ACHN (cell line): ENCODE results near the gene IFNL1.
"Not testable (repeated sequence)": the region's sequence is repeated elsewhere in the genome, so short reads cannot be mapped to it uniquely, and the experiment has no call there.

ENCODE experiments used
- DNase-seq: peaks from one replicate; pipeline ENCODE4 v3.0.0-alpha.2; 2015
- in situ Hi-C: cut with HindIII; loops from 2 replicates; pipeline ENCODE4 v1.10.0; 2017; ENCODE audit warnings: low sequenced_read_pairs, low pct_ligation_motif_present, low pct_unique_long_range_greater_than_20kb

Gene IFNL1

DNA sequence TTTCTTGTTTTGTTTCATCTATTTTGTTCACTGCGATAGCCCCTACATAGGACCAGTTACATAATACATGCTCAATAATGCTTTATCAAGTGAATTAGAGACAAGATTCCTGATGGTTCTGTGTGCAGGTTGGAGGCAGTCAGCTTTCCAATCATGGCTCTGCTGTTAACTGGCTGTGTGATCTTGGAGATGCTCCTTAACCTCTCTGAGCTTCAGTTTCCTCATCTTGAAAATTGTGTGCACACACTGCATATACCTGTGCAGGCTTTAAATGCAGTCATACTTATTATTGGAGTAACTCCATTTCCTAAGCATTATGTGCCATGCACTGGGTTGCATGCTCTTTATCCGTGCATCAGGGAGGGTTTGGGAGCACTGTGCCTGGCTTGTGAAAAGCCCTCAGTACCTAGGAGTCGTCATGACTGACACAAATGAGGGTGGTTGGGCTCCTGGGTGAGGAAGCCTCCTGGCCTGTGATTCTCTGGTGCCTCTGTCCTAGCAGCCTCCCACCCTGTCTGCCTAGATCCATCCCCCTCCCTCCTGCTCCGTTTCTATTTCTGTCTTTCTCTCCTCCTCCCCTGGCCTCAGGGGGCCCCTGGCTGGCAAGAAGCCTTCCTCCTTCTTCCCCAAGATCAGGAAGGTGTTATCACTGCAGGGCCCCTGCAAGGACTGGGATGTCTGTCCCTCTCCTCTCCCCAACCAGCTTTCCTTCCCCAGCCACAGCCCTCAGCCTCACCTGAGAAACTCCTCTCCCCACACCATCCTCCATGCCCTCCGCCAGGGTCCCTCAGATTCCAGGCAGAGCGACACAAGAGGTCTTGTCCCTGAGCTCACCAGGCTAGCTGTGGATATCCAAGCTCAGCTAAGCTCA is 8.7 kb downstream of the IFNL1 start:
- no peak for DNase-seq
- in situ Hi-C loops, result no loop called here

DNA sequence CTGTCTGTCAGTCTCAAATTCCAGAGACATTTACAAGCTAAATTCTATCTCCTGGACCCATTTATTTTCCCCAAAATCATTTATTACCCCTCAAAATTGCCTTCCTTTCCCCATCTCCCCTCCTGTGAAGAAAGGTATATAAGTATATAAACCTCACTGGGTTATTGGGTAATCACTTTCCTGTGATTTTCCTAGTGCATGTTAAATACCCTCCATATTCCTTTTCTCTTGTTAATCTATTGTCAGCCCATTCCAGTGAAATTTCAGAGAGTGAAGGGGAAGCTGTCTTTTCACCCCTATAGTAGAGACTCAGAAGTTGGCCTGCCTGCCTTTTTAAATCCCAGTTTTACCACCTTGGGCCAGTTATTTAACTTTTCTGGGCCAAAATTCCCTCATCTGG is 9.9 kb downstream of the IFNL1 start:
- in situ Hi-C loops, result no loop called here
- DNase-seq, result no peak

DNA sequence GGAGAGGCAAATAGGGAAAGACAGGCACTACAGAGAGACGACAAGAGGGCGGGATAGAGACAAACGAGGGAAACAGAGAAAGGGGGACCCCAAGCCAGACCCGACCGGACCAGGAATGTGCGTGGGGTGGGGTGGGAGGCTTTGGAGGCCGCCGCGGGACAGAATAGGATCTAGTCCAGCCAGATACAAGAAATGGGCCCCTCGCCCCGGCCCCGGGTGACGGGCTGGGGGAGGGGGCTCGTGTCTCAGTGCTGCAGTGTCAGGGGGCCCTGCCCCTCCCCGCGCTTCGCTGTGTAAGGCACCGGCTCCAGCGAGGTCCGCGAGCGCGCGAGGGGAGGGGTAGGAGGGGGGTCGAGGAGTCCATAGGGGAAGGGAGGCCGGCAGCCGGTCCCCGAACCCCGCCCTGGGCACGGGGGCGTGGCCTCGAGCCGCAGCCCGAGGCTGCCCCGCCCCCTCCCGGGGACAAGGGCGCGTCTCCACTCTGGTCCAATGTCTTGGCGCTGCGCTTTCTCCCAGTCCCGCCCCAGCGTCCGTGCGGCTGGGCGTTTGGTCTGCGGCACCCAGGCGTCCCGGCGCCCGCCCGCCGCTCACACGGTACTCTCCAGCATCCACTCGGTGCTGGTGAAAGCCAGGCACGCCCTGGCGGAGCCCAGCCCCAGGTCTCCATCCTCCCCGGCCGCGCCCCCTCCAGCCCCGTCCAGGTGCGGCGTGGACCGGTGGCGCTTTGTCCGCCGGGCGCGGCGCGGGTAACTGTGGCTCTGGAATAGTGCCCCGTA is 11.0 kb downstream of the IFNL1 start:
- in situ Hi-C loops, result no loop called here
- peak; percentile 31 for DNase-seq

DNA sequence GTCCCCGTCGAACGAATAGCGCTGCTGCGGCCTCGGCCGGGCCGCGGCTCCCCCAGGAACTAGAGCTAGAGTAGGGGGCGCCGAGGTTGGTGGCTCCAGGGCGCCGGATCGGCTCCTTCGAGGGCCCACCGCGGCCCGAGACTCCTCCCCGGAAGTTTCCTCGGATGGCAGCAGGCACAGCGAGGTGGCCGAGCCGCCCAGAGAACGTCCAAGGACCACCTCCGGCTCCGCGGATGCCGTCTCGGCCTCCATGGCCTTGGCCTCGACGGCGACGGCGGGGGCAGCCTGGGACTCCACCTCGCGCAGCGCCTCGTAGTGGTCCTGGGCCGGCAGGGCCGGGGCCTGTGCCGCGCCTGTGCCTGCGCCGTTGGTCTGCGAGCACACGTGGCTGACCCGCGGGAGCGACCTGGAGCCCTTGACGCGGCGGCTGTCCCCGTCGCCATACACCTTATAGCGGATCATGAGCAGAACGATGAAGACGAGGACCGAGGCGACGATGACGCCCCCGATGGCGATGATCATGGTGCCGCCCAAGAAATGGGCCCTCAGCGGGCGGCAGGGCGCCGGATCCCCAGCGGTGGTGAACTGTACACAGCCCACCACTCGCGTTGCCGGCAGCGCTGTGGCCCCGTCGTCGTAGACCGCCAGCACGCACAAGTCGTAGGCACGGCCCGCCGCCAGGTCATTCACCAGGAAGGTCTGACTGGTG is 11.8 kb downstream of the IFNL1 start:
- in situ Hi-C loops, result no loop called here
- DNase-seq, result no peak

DNA sequence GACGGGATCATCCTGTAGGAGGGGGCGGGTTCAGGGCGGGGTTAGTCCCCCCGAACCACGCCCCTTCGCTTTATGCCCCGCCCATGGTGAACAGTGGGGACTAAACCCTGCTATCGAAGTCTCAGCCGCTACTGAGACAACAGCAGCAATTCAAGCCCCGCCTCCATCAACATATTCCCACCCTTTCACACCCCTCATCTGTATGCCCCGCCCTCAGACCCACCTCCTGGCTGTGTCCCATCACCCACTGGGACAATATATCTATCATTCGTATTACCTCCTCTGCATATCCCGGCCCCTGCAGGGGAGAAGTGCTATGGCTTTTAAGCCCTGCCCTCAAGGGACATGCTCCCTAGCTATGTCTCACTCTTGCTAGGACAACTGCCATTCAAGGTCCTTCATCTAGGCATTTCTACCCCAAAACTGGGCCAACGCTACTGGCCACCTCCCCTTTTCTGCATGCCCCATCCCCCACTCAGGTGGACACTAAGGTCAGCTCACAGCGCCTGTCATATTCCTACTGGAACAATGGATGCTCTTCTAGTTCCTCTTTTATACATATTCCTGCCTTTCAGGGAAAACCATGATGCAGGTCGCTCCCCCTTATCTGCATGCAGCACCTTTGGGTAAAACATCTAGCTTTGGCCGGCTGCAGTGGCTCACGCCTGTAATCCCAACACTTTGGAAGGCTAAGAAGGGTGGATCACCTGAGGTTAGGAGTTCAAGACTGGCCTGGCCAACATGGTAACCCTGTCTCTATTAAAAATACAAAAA is 12.5 kb downstream of the IFNL1 start:
- DNase-seq, result no peak
- in situ Hi-C loops, result no loop called here

DNA sequence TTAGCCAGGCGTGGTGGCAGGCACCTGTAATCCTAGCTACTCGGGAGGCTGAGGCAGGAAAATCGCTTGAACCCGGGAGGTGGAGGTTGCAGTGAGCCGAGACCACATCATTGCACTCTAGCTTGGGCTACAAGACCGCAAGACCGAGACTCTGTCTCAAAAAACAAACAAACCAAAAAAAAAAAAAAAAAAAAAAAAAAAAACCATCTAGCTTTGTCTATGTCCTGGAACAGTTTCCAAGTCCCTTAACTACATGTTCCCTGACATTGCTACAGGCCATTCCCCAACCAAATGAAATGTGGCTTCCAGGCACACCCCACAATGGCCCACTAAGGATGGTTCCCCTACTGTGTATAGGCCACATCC is 13.1 kb downstream of the IFNL1 start:
- in situ Hi-C loops, DNase-seq: not testable (repeated sequence)

DNA sequence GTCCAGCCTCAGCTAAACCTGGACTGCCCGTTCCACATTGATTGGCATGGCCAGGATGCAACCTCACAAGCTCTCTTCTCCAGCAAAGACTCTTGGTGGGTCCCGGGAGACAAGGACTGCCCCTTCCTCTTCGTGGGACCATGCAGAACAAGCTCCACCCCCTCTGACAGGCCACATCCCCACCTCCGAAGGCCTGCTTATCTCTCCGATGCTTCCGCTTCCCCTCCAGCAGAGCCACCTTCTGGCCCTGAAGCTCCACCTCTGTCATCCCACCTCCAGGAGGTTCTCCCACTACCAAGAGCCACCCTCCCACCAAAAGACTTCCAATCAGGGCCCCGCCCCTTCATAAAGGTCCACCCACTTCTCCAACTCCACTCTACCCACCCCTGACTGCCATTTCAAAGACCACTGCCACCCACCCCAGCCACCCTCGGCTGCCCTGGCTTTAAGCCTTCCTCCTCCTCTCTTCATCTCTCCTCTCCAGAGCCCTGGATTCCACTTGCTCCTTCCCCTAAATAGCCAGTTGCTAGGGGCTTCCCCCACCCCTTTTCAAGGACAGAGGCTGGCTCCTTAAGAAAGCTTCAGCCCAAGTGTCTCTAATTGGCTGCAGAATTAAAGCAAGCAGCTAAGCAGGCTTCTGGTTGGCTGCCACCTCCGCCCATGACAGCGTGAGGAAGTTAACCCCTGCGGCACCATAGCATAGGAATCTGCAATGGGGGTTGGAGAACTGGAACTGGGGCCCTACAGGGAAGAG is 14.5 kb downstream of the IFNL1 start:
- no peak for DNase-seq
- in situ Hi-C loops, result no loop called here

DNA sequence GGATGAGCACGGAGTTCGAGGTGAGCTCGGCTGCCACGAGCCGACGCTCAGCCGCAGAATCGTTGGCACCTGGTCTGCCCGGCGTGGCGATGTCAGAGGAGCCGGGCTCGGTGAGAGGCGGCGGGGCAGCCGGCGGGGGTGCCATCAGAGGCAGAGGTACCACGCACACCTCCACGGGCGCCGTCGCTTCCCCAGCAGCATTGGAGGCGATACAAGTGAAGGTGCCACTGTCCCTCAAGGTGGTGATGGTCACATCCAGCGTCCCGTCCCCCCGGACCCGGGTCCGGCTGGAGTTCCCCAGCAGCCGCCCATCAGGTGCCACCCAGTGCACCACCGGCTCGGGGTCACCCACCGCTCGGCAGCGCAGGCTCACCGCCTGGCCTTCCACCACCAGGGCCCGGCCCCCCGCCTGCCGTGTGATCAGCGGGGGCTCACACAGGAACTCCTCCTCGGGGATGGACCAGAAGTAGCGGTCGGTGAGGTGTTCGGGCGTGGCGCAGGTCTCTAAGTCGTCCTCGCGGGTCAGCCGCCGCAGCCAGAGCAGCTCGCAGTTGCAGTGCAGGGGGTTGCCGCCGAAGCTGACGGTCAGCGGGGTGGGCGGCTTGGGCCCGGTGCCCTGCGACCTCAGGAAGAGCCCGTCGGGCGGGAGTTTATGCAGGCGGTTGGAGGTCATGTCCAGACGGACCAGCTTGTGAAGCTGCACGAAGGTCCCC is 18.0 kb downstream of the IFNL1 start:
- in situ Hi-C loops, result no loop called here
- no peak for DNase-seq

DNA sequence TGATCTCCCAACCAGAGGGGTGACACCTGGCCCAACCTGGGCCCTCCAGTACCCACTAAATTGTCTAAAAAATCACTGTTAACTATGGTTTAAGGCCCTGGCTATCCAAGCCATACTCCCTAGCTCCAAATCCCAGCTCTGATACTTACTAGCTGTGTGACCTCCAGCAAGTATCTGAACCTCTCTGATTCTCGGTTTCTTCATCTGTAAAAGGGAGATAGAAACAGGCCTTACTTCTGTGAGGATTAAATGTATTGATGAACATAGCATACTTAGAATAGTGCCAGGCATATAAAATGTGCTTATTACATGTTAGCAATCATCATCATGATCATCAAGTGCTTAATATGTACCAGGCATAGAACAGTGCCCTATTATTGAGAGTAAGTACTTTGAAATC is 19.7 kb downstream of the IFNL1 start:
- in situ Hi-C loops, result no loop called here
- DNase-seq, result no peak

DNA sequence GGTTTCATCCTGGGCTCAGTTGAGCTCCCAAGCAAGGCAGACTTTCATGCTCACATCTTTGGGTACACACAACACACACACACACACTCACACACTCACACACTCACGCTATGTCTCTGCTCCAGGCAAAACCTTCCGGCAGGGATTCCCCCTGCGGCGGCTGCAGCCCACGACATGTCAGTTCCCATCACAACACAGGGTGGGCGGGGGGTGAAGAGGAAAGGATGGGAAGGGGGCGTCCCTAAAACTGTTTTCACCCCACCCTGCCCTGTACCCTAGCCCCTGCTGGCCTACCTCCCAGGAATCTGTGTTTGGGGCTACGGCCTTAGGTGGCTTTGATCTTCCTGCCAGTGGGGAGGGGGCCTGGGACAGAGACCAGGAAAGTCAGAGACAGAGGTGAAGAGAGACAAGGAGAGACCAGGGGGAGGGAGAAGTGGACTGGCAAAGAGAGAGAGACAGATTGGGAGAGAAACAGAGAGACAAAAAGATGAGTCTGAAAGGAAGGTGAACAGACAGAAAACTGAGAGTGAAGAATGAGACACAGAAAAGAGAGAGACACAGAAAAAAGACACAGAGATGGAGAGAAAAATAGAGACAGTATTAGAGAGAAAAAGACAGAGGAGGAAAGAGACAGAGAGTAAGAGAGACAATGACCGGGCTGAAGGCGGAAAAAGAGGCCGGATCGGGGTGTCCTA is 20.6 kb downstream of the IFNL1 start:
- in situ Hi-C loops, result no loop called here

DNA sequence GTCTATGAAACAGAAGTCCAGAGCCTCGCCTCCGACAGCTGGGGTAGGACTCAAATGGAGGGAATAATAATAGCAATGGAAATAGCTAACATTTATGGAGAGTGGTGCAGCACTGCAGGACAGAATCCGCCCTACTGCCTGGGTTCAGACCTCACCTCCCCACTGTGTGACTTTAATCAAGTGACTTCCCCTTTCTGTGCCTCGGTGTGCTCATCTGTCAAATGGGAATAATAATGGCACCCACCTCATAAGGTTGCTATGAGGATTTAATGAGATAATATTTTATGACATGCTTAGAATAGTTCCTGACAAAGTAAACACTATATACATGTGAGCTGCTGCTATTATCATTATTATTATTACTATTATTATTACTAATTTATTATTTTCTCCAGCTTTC is 21.3 kb downstream of the IFNL1 start:
- in situ Hi-C loops, result no loop called here
- DNase-seq, result no peak

More for the DNA sequence above, 20.6 kb downstream of the IFNL1 start:
- DNase-seq, result no peak

DNA sequence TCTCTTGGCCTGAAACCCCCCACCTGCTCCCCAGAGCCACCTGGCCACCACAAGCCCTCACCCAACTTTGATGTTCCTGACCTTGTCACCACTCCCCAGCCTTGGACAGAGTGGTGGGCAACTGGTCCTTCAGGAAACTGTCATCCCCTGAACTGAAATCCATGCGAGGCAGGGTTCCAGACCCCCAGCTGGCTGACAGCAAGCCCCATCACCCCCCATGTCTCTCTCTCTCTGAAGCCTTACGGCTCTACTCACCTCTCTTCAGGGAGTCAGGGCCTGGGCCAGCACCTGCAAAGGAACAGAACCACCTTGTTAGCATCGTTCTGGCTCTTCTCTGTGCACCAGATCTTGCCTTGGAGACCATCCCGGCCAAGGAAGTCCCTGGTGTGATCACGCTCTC is 21.9 kb downstream of the IFNL1 start:
- no peak for DNase-seq
- in situ Hi-C loops, result no loop called here

DNA sequence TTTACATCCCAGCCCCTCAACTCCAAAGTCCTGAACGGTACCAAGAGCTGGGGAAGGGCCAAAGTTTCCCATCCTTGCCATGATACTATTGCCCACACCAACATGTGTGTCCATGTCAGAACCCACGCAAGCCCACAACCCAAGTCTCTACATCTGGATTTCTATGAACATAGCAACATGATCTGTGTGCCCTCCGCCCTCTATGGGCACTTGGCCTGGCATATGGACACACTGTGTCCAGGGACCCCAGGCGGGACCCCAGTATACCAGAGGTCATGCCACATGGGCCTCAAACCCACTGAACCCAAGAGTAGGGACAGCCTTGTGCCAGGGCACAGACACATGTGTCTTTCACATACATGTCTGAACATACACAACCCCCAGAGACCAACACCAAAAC is 22.5 kb downstream of the IFNL1 start:
- in situ Hi-C loops, result no loop called here
- no peak for DNase-seq

DNA sequence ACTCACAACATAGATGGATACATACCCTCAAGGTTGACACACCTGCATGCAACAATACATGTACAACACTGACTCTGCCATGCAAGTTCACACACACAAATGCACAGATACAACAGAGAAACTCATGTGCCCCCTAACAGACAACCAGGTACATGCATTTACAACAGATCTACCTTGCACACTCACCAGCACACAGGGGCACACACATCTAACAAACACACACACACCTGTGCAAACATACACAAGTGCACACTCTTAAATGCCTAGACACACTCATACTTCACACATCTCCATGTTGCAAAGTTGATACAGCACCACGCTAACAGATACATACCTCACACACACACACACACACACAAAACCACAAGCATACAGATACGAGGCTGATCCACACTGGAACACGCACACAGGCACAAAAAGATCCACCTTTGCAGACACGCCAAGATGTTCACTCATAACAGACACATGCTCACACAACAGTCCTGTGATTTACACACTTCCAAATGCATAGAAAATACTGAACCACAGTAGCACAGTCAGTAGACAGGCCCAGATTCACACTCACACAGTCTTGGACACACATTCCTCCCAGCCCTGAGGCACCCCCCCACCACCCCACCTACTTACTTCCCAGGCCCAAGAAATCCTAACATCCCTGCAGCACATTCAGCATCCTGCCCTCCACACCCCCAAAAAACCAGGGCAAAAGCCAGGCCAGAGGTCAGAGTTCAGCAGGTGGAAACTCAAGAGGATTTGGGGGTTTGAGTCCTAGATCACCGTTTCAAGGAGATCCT is 23.1 kb downstream of the IFNL1 start:
- no peak for DNase-seq
- in situ Hi-C loops, result no loop called here

DNA sequence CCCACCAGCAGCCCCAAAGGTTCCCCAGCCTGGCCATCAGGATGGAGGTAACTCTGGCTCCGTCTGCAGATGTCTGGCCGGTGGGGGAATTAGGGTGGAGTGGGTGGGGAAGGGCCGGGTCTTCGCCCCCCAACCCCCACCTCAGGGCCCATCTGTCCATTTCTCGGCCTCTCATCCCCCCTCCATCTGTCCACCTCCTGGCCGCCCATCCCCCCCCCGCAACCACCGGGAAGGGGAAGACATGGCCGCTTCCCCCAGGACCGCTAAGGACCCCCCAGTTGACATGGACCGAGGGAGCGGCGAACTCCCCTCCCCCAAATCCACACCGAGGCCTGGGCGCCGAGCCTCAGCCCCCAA is 23.7 kb downstream of the IFNL1 start:
- DNase-seq, result no peak
- in situ Hi-C loops, result no loop called here

DNA sequence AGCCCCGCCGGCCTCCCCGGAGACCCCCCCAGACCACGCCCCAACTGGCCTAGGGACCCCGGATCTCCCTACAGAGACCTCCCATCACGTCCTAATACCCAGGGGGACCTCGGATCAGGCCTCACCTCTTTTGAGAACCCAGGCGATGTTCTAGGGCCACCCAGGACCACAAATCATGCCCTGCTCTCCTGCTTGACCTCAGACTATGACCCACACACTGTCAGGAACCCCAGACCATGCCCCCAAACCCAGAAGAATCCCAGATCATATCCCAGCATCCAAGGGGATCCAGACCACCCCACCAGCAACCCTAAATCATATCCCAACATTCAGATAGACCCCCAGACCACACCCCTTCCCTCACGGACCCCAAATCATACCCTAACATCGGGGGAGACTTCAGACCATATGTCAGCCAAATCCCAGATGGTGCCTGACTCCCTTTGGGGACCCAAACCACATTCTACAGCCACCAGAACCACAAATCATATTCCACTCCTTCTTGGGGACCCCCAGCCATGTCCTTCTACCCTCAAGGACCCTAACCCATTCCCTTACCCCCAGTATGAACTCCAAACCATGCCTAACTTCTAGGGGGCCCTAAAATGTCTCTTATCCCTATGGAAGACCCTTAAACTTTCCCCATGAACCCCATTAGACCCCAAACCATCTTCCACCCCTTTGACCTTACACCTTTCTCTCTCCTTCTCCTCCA is 25.1 kb downstream of the IFNL1 start:
- in situ Hi-C loops, result no loop called here
- DNase-seq, result no peak
